Measurements from ENCODE around the gene LEMD1. TPM values are rescaled to one million over a fixed set of nuclear protein-coding genes. Genes with fewer than 3 reads are reported as not detected.

LEMD1 gene
- total RNA-seq, result 1 to 10 TPM in 3 of 4 donors, not detected in 1; 1.1 to 1.4 (median 1.3) TPM

GRCh38 chr1:205421798-205422197 is at the start of gene LEMD1:
Gene LEMD1, minus strand, starts transcription at chr1:205422056. Its CDS starts 1,520 bp downstream, at chr1:205420536.
- Histone ChIP-seq H3K4me3 (no peak within 1 kb of the TSS), H3K36me3 (no peaks in the 10 kb centered on the region), H3K9me3 (no peaks in the 10 kb centered on the region), H3K27me3 (peaks cover 0 to 61% (median 0%) of the 10 kb centered on the region in 4 donors), H3K27ac (no peak within 1 kb of the TSS), H3K4me1 (no peaks in the 10 kb centered on the region)
- intact Hi-C loops (cut with DNase I), result no loop called here
- DNase-seq, result no peak
- TF ChIP-seq CTCF (IDR thresholded peaks at IDR 0.05) (no peak), POLR2A (IDR thresholded peaks at IDR 0.05) (no peak)
- WGBS, 2 donors, result 54 to 60% methylated on average over 2 of the region's 2 CpGs

GRCh38 chr1:205470131-205470530 is 48.3 kb upstream of the LEMD1 start:
- peaks cover 0 to 96% (median 2%) of the 10 kb centered on the region in 4 donors for H3K27me3 ChIP-seq

GRCh38 chr1:205466595-205467220 is 44.9 kb upstream of the LEMD1 start:
- 53 to 56% methylated on average over 6 to 7 of the region's 7 CpGs for WGBS, 2 donors
- DNase-seq, result no peak
- H3K4me3 ChIP-seq, result no peak overlapping the region

More at GRCh38 chr1:205470131-205470530, 48.3 kb upstream of the LEMD1 start:
- TF ChIP-seq CTCF (IDR thresholded peaks at IDR 0.05), result no peak
- no peak for TF ChIP-seq POLR2A (IDR thresholded peaks at IDR 0.05)
- intact Hi-C loops (cut with DNase I), result no loop called here
- DNase-seq, result no peak
- Histone ChIP-seq H3K4me3 (no peak overlapping the region), H3K27ac (no peak overlapping the region), H3K36me3 (no peaks in the 10 kb centered on the region), H3K9me3 (peaks cover 0 to 11% (median 6%) of the 10 kb centered on the region in 3 donors), H3K4me1 (no peaks in the 10 kb centered on the region)
- WGBS, 2 donors, result 81 to 87% methylated on average over 6 of the region's 6 CpGs

GRCh38 chr1:205465392-205465791 is 43.5 kb upstream of the LEMD1 start:
- Histone ChIP-seq H3K4me3 (no peak overlapping the region), H3K27ac (no peak overlapping the region), H3K27me3 (peaks cover 0 to 98% (median 2%) of the 10 kb centered on the region in 4 donors), H3K9me3 (no peaks in the 10 kb centered on the region), H3K4me1 (no peaks in the 10 kb centered on the region), H3K36me3 (no peaks in the 10 kb centered on the region)
- intact Hi-C loops (cut with DNase I), result no loop called here
- DNase-seq, result no peak
- TF ChIP-seq CTCF (IDR thresholded peaks at IDR 0.05), result no peak
- TF ChIP-seq POLR2A (IDR thresholded peaks at IDR 0.05), result no peak
- WGBS, 2 donors, result 82 to 89% methylated on average over 2 of the region's 2 CpGs

More at GRCh38 chr1:205466595-205467220, 44.9 kb upstream of the LEMD1 start:
- intact Hi-C loops (cut with DNase I), result no loop called here
- TF ChIP-seq CTCF (IDR thresholded peaks at IDR 0.05) (no peak), POLR2A (IDR thresholded peaks at IDR 0.05) (no peak)
- Histone ChIP-seq H3K9me3 (no peaks in the 10 kb centered on the region), H3K27me3 (peaks cover 0 to 98% (median 2%) of the 10 kb centered on the region in 4 donors), H3K27ac (no peak overlapping the region), H3K4me1 (no peaks in the 10 kb centered on the region), H3K36me3 (no peaks in the 10 kb centered on the region)

- TF ChIP-seq POLR2A (IDR thresholded peaks at IDR 0.05) (no peak), CTCF (IDR thresholded peaks at IDR 0.05) (no peak)
- no peak for DNase-seq
- Histone ChIP-seq H3K4me1 (peaks cover 18 to 27% (median 19%) of the 10 kb centered on the region in 3 donors), H3K4me3 (no peak overlapping the region), H3K27me3 (peaks cover 22 to 99% (median 30%) of the 10 kb centered on the region in 4 donors), H3K36me3 (no peaks in the 10 kb centered on the region), H3K9me3 (no peaks in the 10 kb centered on the region), H3K27ac (no peak overlapping the region)
- intact Hi-C loops (cut with DNase I), result no loop called here
- 43 to 47% methylated on average over 6 of the region's 6 CpGs for WGBS, 2 donors
Observed at GRCh38 chr1:205458777-205459566, 37.1 kb upstream of the LEMD1 start.
